BLaER1 treated with 17β-estradiol and CSF1 and Interleukin-3, amounts not matched to agents 10 nM and 100 nM (cell line): ENCODE measurements around the gene SLC16A2.
"Not testable (repeated sequence)": the region's sequence is repeated elsewhere in the genome, so short reads cannot be mapped to it uniquely, and the experiment has no call there.

Source experiments
- H3K27ac ChIP-seq, 11 experiments: shearing (Covaris generic); formaldehyde crosslinking; 2 replicates each; pipeline ENCODE4 v1.8.1; 2022
- H3K27me3 ChIP-seq, 11 experiments: shearing (Covaris generic); formaldehyde crosslinking; 2 replicates each; pipeline ENCODE4 v1.8.1; 2022
- H3K36me3 ChIP-seq, 11 experiments: shearing (Covaris generic); formaldehyde crosslinking; 2 replicates each; pipeline ENCODE4 v1.8.1; 2022
- H3K4me1 ChIP-seq, 10 experiments: shearing (Covaris generic); formaldehyde crosslinking; 2 replicates each; pipeline ENCODE4 v1.8.1; 2022
- H3K4me2 ChIP-seq, 11 experiments: shearing (Covaris generic); formaldehyde crosslinking; 2 replicates each; pipeline ENCODE4 v1.8.1; 2022
- H3K4me3 ChIP-seq, 10 experiments: shearing (Covaris generic); formaldehyde crosslinking; 2 replicates each; pipeline ENCODE4 v1.8.1; 2022
- H3K9ac ChIP-seq, 11 experiments: shearing (Covaris generic); formaldehyde crosslinking; 2 replicates each; pipeline ENCODE4 v1.8.1; 2022
- H3K9me3 ChIP-seq, 11 experiments: shearing (Covaris generic); formaldehyde crosslinking; replicated peaks in 1 of 11; 2 replicates each; pipeline ENCODE4 v1.8.1; 2022
- H4K20me1 ChIP-seq, 11 experiments: shearing (Covaris generic); formaldehyde crosslinking; 2 replicates each; pipeline ENCODE4 v1.8.1; 2022
- Cebpa-rat ChIP-seq, 11 experiments: shearing (Covaris generic); IDR thresholded peaks; 2 replicates each; pipeline ENCODE4 v1.8.1; 2022

Gene SLC16A2

GRCh38 chrX:74500555-74500954, 79.3 kb downstream of the SLC16A2 start:
- no peak overlapping the region for H3K4me3 ChIP-seq
- peaks cover 0 to 10% (median 0%) of the 10 kb centered on the region in 11 experiments; a peak in 2 of 22 replicates for H4K20me1 ChIP-seq

DNA sequence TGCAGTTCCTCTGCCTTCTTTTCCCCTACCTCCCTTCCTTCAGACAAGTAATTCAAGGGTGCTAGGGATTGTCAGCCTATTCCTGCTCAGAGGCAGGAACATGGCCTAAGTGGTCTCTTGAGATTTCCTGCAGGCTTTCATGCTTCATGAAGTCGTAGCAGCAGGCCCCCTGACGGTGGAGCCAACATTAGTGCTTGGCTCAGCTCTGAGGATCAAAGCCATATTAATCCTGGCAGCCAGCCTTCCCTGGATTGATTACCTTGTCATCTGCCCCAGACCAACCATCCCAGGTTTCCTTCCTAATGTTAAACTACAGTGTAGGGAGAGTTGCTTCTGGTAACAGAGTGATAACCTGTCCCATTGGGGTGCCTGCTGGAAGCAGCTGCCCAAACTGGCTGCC, 84.1 kb downstream of the SLC16A2 start:
- TF ChIP-seq Cebpa-rat (IDR thresholded peaks at IDR 0.05): no peak
- H3K4me3 ChIP-seq: no peak overlapping the region
- H3K4me2 ChIP-seq: peak overlapping the region in 5 of 11 experiments; percentile 11 to 42 (median 22); a peak in 7 of 22 replicates
- H3K27ac ChIP-seq: no peak overlapping the region
- H3K36me3 ChIP-seq: no peaks in the 10 kb centered on the region
- peaks cover 76 to 98% (median 94%) of the 10 kb centered on the region in 11 experiments for H3K27me3 ChIP-seq
- H3K4me1 ChIP-seq: peaks cover 0 to 18% (median 9%) of the 10 kb centered on the region in 10 experiments; a peak in 12 of 20 replicates
- 0 out of 22 replicates have a peak, but pooled peaks cover 0 to 3% (median 0%) of the 10 kb centered on the region in 11 experiments for H4K20me1 ChIP-seq
- 0 out of 22 replicates have a peak, but pooled peaks cover 0 to 3% (median 0%) of the 10 kb centered on the region in 11 experiments for H3K9me3 ChIP-seq
- no peak overlapping the region for H3K9ac ChIP-seq

More at GRCh38 chrX:74500555-74500954, 79.3 kb downstream of the SLC16A2 start:
- H3K27me3 ChIP-seq: peaks cover 86 to 100% (median 98%) of the 10 kb centered on the region in 11 experiments
- H3K36me3 ChIP-seq: no peaks in the 10 kb centered on the region
- peaks cover 0 to 7% (median 0%) of the 10 kb centered on the region in 11 experiments; a peak in 2 of 22 replicates for H3K9me3 ChIP-seq
- no peak overlapping the region for H3K9ac ChIP-seq
- peaks cover 0 to 8% (median 5%) of the 10 kb centered on the region in 10 experiments; a peak in 10 of 20 replicates for H3K4me1 ChIP-seq
- TF ChIP-seq Cebpa-rat (IDR thresholded peaks at IDR 0.05): no peak
- no peak overlapping the region for H3K4me2 ChIP-seq
- H3K27ac ChIP-seq: no peak overlapping the region

- Histone ChIP-seq H3K4me1 (peaks cover 0 to 18% (median 9%) of the 10 kb centered on the region in 10 experiments; a peak in 12 of 20 replicates), H3K27ac (no peak overlapping the region), H3K9ac (no peak overlapping the region), H4K20me1 (0 out of 22 replicates have a peak, but pooled peaks cover 0 to 3% (median 0%) of the 10 kb centered on the region in 11 experiments), H3K9me3 (0 out of 22 replicates have a peak, but pooled peaks cover 0 to 3% (median 0%) of the 10 kb centered on the region in 11 experiments), H3K4me3 (no peak overlapping the region), H3K36me3 (no peaks in the 10 kb centered on the region), H3K4me2 (peak overlapping the region in 2 of 11 experiments; percentile 2 to 36; a peak in 1 of 22 replicates), H3K27me3 (peaks cover 79 to 98% (median 94%) of the 10 kb centered on the region in 11 experiments)
- no peak for TF ChIP-seq Cebpa-rat (IDR thresholded peaks at IDR 0.05)
These were observed 85.2 kb downstream of the SLC16A2 start for GRCh38 chrX:74506317-74507115.

DNA sequence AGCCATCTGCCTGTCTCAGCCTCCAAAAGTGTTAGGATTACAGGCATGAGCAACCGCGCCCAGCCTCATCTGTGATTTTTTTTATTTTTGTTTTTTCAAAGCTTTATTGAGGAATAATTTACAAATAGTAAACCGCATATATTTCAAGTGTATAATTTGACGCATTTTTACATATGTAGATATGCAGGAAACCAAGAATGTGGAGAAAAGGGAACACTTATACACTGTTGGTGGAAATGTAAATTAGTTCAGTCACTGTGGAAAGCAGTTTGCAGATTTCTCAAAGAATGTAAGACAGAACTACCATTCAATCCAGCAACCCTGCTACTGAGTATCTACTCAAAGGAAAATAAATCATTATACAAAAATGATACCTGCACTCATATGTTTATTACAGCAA, 85.9 kb downstream of the SLC16A2 start:
- no peak for TF ChIP-seq Cebpa-rat (IDR thresholded peaks at IDR 0.05)
- H3K9ac ChIP-seq: no peak overlapping the region
- H3K4me1 ChIP-seq: peaks cover 0 to 18% (median 9%) of the 10 kb centered on the region in 10 experiments; a peak in 12 of 20 replicates
- H3K4me2 ChIP-seq: no peak overlapping the region
- no peak overlapping the region for H3K27ac ChIP-seq
- H3K9me3 ChIP-seq: 0 out of 22 replicates have a peak, but pooled peaks cover 0 to 3% (median 0%) of the 10 kb centered on the region in 11 experiments
- H3K4me3 ChIP-seq: no peak overlapping the region
- 0 out of 22 replicates have a peak, but pooled peaks cover 0 to 3% (median 0%) of the 10 kb centered on the region in 11 experiments for H4K20me1 ChIP-seq
- no peaks in the 10 kb centered on the region for H3K36me3 ChIP-seq
- H3K27me3 ChIP-seq: peaks cover 81 to 98% (median 94%) of the 10 kb centered on the region in 11 experiments

DNA sequence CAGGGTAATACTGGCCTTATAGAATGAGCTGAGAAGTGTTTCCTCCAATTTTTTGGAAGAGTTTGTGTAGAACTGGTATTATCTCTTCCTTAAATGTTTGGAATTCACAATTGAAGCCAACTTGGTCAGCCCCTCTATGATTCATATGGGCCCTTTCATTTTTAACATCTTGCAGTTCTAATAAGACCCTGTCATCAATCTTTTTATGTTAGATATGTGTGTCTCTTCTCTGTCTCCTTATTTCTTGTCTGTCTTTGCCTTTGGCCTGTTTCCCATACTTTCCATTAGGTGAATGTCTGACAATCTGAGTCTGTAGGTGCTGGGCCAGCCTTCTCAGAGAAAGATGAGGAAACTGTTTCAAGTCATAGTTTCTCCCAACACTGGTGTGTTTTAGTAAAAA, 88.7 kb downstream of the SLC16A2 start:
- H4K20me1 ChIP-seq: no peaks in the 10 kb centered on the region
- H3K4me3 ChIP-seq: no peak overlapping the region
- peaks cover 0 to 9% (median 0%) of the 10 kb centered on the region in 11 experiments; a peak in 3 of 22 replicates for H3K9me3 ChIP-seq
- TF ChIP-seq Cebpa-rat (IDR thresholded peaks at IDR 0.05): no peak
- H3K9ac ChIP-seq: no peak overlapping the region
- H3K27ac ChIP-seq: no peak overlapping the region
- no peaks in the 10 kb centered on the region for H3K36me3 ChIP-seq
- H3K4me2 ChIP-seq: no peak overlapping the region
- peaks cover 0 to 17% (median 8%) of the 10 kb centered on the region in 10 experiments; a peak in 12 of 20 replicates for H3K4me1 ChIP-seq
- peaks cover 72 to 97% (median 93%) of the 10 kb centered on the region in 11 experiments for H3K27me3 ChIP-seq

- no peak overlapping the region for H3K4me3 ChIP-seq
- H3K9ac ChIP-seq: no peak overlapping the region
- H3K4me2 ChIP-seq: no peak overlapping the region
- no peaks in the 10 kb centered on the region for H3K36me3 ChIP-seq
- H3K9me3 ChIP-seq: peaks cover 0 to 12% (median 3%) of the 10 kb centered on the region in 11 experiments; a peak in 4 of 22 replicates
- no peak overlapping the region for H3K27ac ChIP-seq
- H3K4me1 ChIP-seq: peaks cover 0 to 13% (median 7%) of the 10 kb centered on the region in 10 experiments; a peak in 11 of 20 replicates
- H4K20me1 ChIP-seq: no peaks in the 10 kb centered on the region
- peaks cover 71 to 97% (median 93%) of the 10 kb centered on the region in 11 experiments for H3K27me3 ChIP-seq
- no peak for TF ChIP-seq Cebpa-rat (IDR thresholded peaks at IDR 0.05)
These were observed 89.1 kb downstream of the SLC16A2 start for GRCh38 chrX:74510401-74510800.

DNA sequence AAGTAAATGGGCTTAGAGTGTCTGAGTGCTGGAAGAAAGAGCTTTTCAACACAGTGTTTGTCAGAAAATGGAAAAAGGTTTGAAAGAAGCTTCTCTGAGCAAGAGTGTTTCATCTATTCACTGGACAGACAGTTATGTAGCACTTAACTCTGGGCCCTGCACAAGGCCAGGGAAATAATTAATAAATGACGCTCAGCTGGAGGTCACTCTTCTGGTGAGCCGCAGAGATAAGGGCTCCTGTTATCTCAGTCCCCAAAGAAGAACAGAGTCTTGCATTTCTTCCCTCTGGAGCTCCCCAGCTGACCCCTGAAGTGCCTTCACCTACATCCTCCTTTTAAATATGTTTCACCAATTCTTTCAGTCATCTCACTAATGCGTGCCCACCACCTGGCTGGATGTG, 90.4 kb downstream of the SLC16A2 start:
- H3K27ac ChIP-seq: no peak overlapping the region
- peaks cover 9 to 24% (median 13%) of the 10 kb centered on the region in 11 experiments for H3K9me3 ChIP-seq
- no peak overlapping the region for H3K9ac ChIP-seq
- H3K4me1 ChIP-seq: peaks cover 0 to under 1% (median 0%) of the 10 kb centered on the region in 10 experiments; a peak in 1 of 20 replicates
- peaks cover 68 to 96% (median 92%) of the 10 kb centered on the region in 11 experiments for H3K27me3 ChIP-seq
- H3K36me3 ChIP-seq: no peaks in the 10 kb centered on the region
- no peak overlapping the region for H3K4me3 ChIP-seq
- no peaks in the 10 kb centered on the region for H4K20me1 ChIP-seq
- no peak for TF ChIP-seq Cebpa-rat (IDR thresholded peaks at IDR 0.05)
- no peak overlapping the region for H3K4me2 ChIP-seq

GRCh38 chrX:74514384-74514783, 93.1 kb downstream of the SLC16A2 start:
- Histone ChIP-seq H3K4me2 (no peak overlapping the region), H3K27me3 (peaks cover 59 to 93% (median 80%) of the 10 kb centered on the region in 11 experiments), H3K4me3 (no peak overlapping the region), H3K9me3 (peaks cover 13 to 38% (median 20%) of the 10 kb centered on the region in 11 experiments), H4K20me1 (no peaks in the 10 kb centered on the region), H3K36me3 (no peaks in the 10 kb centered on the region), H3K4me1 (no peaks in the 10 kb centered on the region), H3K9ac (no peak overlapping the region), H3K27ac (no peak overlapping the region)
- no peak for TF ChIP-seq Cebpa-rat (IDR thresholded peaks at IDR 0.05)

DNA sequence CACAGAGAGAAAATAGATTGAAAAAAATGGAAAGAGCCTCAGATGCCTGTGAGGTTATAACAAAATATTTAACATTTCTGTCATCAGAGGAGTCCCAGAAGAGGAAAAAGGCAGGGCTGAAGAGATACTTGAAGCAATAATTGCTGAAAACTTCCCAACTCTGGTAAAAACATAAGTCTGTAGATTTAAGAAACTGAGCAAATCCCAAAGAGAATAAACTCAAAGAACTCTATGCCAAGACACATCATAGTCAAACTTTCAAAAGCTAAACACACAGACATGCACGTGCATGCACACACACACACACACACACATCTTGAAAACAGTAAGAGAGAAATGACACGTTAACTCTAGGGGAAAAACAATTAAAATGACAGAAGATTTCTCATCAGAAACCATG, 94.1 kb downstream of the SLC16A2 start:
- Histone ChIP-seq H3K27ac (no peak overlapping the region), H4K20me1 (no peaks in the 10 kb centered on the region), H3K4me1 (no peaks in the 10 kb centered on the region), H3K36me3 (no peaks in the 10 kb centered on the region), H3K9me3 (peaks cover 13 to 38% (median 20%) of the 10 kb centered on the region in 11 experiments), H3K27me3 (peaks cover 57 to 91% (median 80%) of the 10 kb centered on the region in 11 experiments), H3K4me3 (no peak overlapping the region), H3K9ac (no peak overlapping the region), H3K4me2 (no peak overlapping the region)
- no peak for TF ChIP-seq Cebpa-rat (IDR thresholded peaks at IDR 0.05)

DNA sequence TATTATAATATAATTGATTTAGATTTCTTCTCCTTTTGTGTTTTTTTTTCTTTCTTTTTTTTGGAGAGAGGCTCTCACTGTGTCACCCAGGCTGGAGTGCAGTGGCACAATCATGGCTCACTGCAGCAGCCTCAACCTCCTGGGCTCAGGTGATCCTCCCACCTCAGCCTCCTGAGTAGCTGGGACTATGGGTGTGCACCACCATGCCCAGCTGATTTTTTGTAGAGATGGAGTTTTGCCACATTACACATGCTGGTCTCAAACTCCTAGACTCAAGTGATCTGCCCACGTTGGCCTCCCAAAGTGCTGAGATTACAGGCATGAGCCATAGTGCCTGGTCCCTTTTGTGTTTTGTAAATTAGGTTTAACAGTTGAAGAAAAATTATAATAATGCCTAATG, 94.7 kb downstream of the SLC16A2 start:
- H3K27ac ChIP-seq, H3K4me2 ChIP-seq, H3K9ac ChIP-seq, H4K20me1 ChIP-seq, H3K4me1 ChIP-seq, H3K36me3 ChIP-seq, H3K4me3 ChIP-seq: not testable (repeated sequence)
- Histone ChIP-seq H3K27me3 (peaks cover 57 to 91% (median 80%) of the 10 kb centered on the region in 11 experiments), H3K9me3 (peaks cover 13 to 38% (median 20%) of the 10 kb centered on the region in 11 experiments)
